HFFc6 (cell line): ENCODE measurements around the gene IL1RL1. TPM values are rescaled to one million over a fixed set of nuclear protein-coding genes. Genes with fewer than 3 reads are reported as not detected.

Experiments used
- DNase-seq: peaks from one replicate; pipeline ENCODE4 v3.0.0-alpha.2; 2018
- H3K27ac Mint-ChIP-seq: 2 replicates; pipeline ENCODE4 v1.8.0; 2020; ENCODE audit warnings: mild to moderate bottlenecking, mixed read lengths
- H3K27me3 Mint-ChIP-seq: 2 replicates; pipeline ENCODE4 v1.8.0; 2021; ENCODE audit warnings: mild to moderate bottlenecking, moderate library complexity, mixed read lengths; ENCODE audit not compliant: insufficient read depth
- H3K36me3 Mint-ChIP-seq: 2 replicates; pipeline ENCODE4 v1.8.0; 2021; ENCODE audit warnings: low read depth, mixed read lengths
- H3K4me1 Mint-ChIP-seq: 2 replicates; pipeline ENCODE4 v1.8.0; 2020; ENCODE audit warnings: low read depth, mixed read lengths
- H3K4me3 Mint-ChIP-seq: 2 replicates; pipeline ENCODE4 v1.8.0; 2020; ENCODE audit warnings: mild to moderate bottlenecking, moderate library complexity, mixed read lengths
- H3K9me3 Mint-ChIP-seq: 2 replicates; pipeline ENCODE4 v1.8.0; 2020; ENCODE audit warnings: mild to moderate bottlenecking, mixed read lengths
- long read RNA-seq: library from polyadenylated mRNA; unstranded; transcript quantifications from one replicate; pipeline ENCODE4 v2.0.0, GENCODE V29; 2019
- total RNA-seq, 6 experiments: library from RNA; stranded (reverse); fragmentation: NEBNext Ultra II Directional; extraction: Animal tissue kit (Norgen Biotek cat#: 25700); gene quantifications; 2 replicates in 1 of 6; 3 replicates in 5 of 6; pipeline ENCODE4 v1.2.3, GENCODE V29; 2021
- TF ChIP-seq, protein P1 (sequence below): fragments of 200-600 bp; sonication (generic); IDR thresholded peaks from 2 replicates; pipeline ENCODE4 v1.5.0; 2021; ENCODE audit warnings: antibody characterized with exemption, mild to moderate bottlenecking

IL1RL1 gene
- total RNA-seq: not detected
- long read RNA-seq: 0 reads

GRCh38 chr2:102310964-102311640, at the start of gene IL1RL1:
TSS of gene IL1RL1 (plus strand) at chr2:102311563. CDS start at chr2:102338265, 26,702 bp downstream.
- H3K36me3 Mint-ChIP-seq: no peaks in the 10 kb centered on the region
- H3K4me3 Mint-ChIP-seq: no peak within 1 kb of the TSS
- no peak for DNase-seq

GRCh38 chr2:102262216-102263129, 48.9 kb upstream of the IL1RL1 start:
- no peak for DNase-seq
- no peak overlapping the region for H3K27ac Mint-ChIP-seq
- no peak overlapping the region for H3K4me3 Mint-ChIP-seq
- H3K27me3 Mint-ChIP-seq: peaks cover 10% of the 10 kb centered on the region
- peaks cover 20% of the 10 kb centered on the region for H3K4me1 Mint-ChIP-seq
- H3K36me3 Mint-ChIP-seq: no peaks in the 10 kb centered on the region
- TF ChIP-seq, protein P1, sequence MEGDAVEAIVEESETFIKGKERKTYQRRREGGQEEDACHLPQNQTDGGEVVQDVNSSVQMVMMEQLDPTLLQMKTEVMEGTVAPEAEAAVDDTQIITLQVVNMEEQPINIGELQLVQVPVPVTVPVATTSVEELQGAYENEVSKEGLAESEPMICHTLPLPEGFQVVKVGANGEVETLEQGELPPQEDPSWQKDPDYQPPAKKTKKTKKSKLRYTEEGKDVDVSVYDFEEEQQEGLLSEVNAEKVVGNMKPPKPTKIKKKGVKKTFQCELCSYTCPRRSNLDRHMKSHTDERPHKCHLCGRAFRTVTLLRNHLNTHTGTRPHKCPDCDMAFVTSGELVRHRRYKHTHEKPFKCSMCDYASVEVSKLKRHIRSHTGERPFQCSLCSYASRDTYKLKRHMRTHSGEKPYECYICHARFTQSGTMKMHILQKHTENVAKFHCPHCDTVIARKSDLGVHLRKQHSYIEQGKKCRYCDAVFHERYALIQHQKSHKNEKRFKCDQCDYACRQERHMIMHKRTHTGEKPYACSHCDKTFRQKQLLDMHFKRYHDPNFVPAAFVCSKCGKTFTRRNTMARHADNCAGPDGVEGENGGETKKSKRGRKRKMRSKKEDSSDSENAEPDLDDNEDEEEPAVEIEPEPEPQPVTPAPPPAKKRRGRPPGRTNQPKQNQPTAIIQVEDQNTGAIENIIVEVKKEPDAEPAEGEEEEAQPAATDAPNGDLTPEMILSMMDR: no peak
- no peaks in the 10 kb centered on the region for H3K9me3 Mint-ChIP-seq

More at GRCh38 chr2:102310964-102311640, at the start of gene IL1RL1:
- Mint-ChIP-seq H3K27ac (no peak within 1 kb of the TSS), H3K27me3 (peaks cover 29% of the 10 kb centered on the region), H3K4me1 (peaks cover 16% of the 10 kb centered on the region), H3K9me3 (no peaks in the 10 kb centered on the region)
- TF ChIP-seq, protein P1: no peak

DNA sequence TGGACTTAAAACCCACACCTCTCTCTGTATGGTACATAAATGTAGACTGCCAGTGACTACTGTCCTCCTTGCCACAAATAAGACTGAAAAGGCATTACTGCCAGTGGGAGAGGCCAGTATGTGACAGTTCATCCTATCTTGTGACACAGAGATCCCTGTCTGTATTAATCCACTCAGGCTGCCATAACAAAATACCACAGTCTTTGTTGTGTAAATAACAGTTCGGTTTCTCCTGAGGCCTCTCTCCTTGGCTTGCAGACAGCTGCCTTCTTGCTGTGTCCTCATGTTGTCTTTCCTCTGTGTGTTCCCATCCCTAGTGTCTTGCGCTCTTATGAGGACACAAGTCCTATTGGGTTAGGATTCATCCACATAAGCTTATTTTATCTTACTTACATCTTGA, 46.4 kb upstream of the IL1RL1 start:
- TF ChIP-seq, protein P1: no peak
- Mint-ChIP-seq H3K4me1 (no peaks in the 10 kb centered on the region), H3K27ac (no peak overlapping the region), H3K36me3 (no peaks in the 10 kb centered on the region), H3K27me3 (peaks cover 11% of the 10 kb centered on the region), H3K9me3 (no peaks in the 10 kb centered on the region), H3K4me3 (no peak overlapping the region)
- DNase-seq: no peak

- Mint-ChIP-seq H3K36me3 (no peaks in the 10 kb centered on the region), H3K27me3 (peaks cover 14% of the 10 kb centered on the region), H3K4me1 (no peaks in the 10 kb centered on the region), H3K9me3 (no peaks in the 10 kb centered on the region), H3K4me3 (no peak overlapping the region), H3K27ac (no peak overlapping the region)
- TF ChIP-seq, protein P1: no peak
- DNase-seq: no peak
Measured at GRCh38 chr2:102266204-102266603, 45.2 kb upstream of the IL1RL1 start.

DNA sequence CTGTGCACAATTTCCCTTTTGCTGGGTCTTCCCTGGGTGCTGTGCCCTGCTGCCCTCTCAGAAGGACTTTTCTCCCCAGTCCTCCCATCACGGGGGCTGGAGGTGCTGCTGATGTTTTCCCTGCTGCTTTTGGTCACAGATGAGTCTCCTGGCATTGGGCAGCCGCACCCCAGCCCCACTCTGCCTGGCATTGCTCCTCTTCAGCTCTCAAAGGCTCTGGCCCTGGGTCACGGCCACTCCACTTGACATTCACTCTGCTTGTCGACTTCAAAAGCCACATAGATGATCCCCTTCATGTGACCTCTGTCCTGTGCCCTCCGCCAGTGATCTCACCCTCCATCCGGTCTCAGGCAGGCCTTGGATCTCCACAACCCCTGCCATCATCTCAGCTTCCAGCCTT, 43.6 kb upstream of the IL1RL1 start:
- TF ChIP-seq, protein P1: no peak
- Mint-ChIP-seq H3K4me3 (no peak overlapping the region), H3K27me3 (peaks cover 22% of the 10 kb centered on the region), H3K27ac (no peak overlapping the region), H3K36me3 (no peaks in the 10 kb centered on the region), H3K9me3 (no peaks in the 10 kb centered on the region), H3K4me1 (no peaks in the 10 kb centered on the region)
- no peak for DNase-seq
